ENCODE measurements around the gene NES. TPM values are rescaled to one million over a fixed set of nuclear protein-coding genes. Genes with fewer than 3 reads are reported as not detected.
A peak's percentile ranks its signal among the peaks of the same experiment; 100 is the strongest.

Gene NES
- total and polyA plus RNA-seq, 12 donors: 7.7 to 26.9 (median 14.0) TPM

DNA sequence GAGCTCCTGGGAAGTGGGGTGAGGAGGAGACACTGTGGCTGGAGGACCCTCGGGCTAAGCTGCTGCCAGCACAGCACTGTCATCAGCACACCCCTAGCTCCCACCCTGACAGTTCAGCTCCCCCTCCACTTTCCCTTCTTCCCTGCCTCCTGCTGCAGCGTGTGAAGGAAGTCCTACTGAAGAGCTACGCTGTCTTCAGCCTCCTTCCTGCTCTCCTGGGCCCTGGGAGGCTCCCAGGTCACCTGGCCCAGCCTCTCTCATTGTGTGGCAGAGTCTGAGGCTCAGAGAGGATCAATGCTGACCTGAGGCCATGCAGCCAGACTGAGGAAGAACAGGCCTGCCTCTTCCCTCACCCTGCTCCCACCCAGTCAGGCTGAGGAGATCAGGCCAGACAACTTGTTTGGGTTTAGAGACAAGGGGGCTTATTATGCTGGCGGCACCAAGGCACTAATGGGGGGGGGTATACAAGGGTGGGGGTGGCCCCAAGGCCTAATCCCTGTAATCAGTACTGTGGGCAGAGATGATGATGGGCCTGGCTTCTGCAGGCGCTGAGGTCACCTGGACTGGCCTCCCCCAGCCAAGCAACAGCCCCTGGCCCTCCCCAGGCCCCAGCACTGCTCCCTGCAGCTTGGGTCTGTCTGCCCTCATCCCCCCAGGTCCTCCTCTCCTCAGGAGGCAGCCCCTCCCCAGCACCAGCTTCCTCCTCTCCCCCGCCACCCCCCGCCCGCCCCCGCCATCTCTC, 9.1 kb downstream of the NES start:
- DNase-seq: no peak
- H3K36me3 ChIP-seq (replicated peaks in 1 of 2): no peaks in the 10 kb centered on the region
- H3K9me3 ChIP-seq (replicated peaks in 1 of 3): no peaks in the 10 kb centered on the region
- no peaks in the 10 kb centered on the region for H3K27me3 ChIP-seq
- no peak for TF ChIP-seq POLR2A (IDR thresholded peaks at IDR 0.05)
- TF ChIP-seq, protein P1, sequence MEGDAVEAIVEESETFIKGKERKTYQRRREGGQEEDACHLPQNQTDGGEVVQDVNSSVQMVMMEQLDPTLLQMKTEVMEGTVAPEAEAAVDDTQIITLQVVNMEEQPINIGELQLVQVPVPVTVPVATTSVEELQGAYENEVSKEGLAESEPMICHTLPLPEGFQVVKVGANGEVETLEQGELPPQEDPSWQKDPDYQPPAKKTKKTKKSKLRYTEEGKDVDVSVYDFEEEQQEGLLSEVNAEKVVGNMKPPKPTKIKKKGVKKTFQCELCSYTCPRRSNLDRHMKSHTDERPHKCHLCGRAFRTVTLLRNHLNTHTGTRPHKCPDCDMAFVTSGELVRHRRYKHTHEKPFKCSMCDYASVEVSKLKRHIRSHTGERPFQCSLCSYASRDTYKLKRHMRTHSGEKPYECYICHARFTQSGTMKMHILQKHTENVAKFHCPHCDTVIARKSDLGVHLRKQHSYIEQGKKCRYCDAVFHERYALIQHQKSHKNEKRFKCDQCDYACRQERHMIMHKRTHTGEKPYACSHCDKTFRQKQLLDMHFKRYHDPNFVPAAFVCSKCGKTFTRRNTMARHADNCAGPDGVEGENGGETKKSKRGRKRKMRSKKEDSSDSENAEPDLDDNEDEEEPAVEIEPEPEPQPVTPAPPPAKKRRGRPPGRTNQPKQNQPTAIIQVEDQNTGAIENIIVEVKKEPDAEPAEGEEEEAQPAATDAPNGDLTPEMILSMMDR (IDR thresholded peaks at IDR 0.05): no peak
- H3K27ac ChIP-seq: peak overlapping the region in 2 of 5 donors; percentile 63 to 69
- WGBS, 4 donors: 65 to 91% (median 87%) methylated on average over 5 to 9 of the region's 9 CpGs
- H3K4me1 ChIP-seq (replicated peaks in 1 of 2): peaks cover 7 to 36% of the 10 kb centered on the region in 2 donors
- no peak overlapping the region for H3K4me3 ChIP-seq
- intact Hi-C loops (cut with DNase I): no loop called here

DNA sequence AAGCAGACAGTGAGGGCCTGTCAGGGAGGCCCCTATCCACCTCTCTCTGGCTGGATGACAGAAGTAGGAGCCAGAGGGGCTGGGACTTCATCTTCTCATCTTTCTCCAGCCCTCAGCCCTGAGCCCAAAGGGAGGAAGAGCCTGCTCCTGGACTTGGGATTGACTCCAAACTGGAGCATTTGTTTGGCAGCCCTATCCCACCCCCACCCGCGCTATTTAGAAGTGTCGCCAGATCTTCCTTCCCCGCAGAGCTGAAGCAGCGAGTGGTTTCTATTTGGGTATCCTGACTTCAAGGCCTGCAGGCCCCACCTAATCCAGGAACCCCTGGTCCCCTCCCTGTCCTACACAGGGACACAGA, 9.6 kb downstream of the NES start:
- Histone ChIP-seq H3K27ac (peak overlapping the region in 2 of 5 donors; percentile 63 to 69), H3K27me3 (no peaks in the 10 kb centered on the region), H3K36me3 (replicated peaks in 1 of 2) (no peaks in the 10 kb centered on the region), H3K4me1 (replicated peaks in 1 of 2) (peaks cover 7 to 41% of the 10 kb centered on the region in 2 donors), H3K4me3 (no peak overlapping the region), H3K9me3 (replicated peaks in 1 of 3) (no peaks in the 10 kb centered on the region)
- TF ChIP-seq, protein P1 (IDR thresholded peaks at IDR 0.05): no peak
- no peak for TF ChIP-seq POLR2A (IDR thresholded peaks at IDR 0.05)
- no peak for DNase-seq
- intact Hi-C loops (cut with DNase I): no loop called here
- 49 to 97% (median 73%) methylated on average over 4 to 5 of the region's 5 CpGs for WGBS, 4 donors

DNA sequence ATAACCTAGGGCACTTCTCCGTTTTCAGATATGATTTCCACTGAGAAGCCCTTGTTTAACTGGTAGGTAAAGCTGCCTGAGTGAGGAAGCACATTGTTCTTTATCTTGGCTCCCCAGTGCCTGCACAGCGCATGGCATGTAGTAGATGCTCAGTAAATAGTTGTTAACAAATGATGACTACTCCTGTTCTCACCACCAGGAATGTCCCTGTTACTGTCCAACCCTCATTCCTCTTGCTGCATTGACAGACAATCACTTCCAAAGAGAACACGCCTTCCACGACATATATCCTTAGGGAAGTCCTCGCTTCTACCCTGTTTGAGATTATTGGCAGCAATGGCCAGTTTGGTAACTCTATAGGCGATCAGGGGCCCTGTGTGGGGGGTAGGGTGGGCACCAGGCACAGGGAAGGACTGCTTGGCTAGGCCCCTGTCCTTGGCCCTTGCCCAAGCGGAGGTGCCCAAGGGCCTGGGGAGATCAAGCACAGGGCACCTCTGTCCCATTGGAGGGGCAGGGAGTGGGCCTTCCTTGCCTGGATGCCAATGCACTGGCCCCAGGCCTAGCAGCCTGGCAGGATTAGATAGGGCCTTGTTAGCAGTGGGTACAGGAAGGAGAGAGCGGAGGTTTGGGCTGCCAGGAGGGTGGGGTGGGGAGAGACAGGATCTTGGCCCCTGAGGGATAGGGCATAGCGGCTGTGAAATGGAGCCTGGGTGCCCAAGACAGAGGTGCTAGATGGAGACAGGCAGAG, 10.2 kb downstream of the NES start:
- WGBS, 4 donors: 83 to 93% (median 88%) methylated on average over 7 to 9 of the region's 9 CpGs
- Histone ChIP-seq H3K9me3 (replicated peaks in 1 of 3) (no peaks in the 10 kb centered on the region), H3K4me3 (no peak overlapping the region), H3K36me3 (replicated peaks in 1 of 2) (no peaks in the 10 kb centered on the region), H3K4me1 (replicated peaks in 1 of 2) (peaks cover 7 to 47% of the 10 kb centered on the region in 2 donors), H3K27ac (peak overlapping the region in 2 of 5 donors; percentile 63 to 69), H3K27me3 (no peaks in the 10 kb centered on the region)
- no peak for DNase-seq
- intact Hi-C loops (cut with DNase I): no loop called here
- TF ChIP-seq POLR2A (IDR thresholded peaks at IDR 0.05): no peak
- TF ChIP-seq, protein P1 (IDR thresholded peaks at IDR 0.05): no peak

DNA sequence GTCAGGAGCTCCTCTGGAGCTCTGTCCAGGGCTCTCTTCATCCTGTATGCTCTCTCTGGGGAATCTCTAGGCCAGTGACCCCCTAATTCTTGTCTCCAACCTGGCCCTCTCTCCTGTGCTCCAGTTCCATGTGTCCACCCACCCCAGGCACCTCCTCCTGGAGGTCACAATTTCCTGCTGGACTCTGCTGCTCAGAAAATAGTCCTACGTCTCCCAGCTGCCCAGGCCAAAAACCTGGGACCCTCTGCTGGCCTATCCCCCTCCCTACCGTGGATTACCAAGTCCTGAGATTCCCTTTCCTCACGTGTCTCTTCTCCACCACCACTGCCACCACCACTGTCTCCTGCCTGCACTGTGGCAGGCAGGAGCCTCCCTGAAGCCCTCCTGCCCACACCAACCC, 11.7 kb downstream of the NES start:
- no peak for DNase-seq
- peaks cover 19 to 60% of the 10 kb centered on the region in 2 donors for H3K4me1 ChIP-seq (replicated peaks in 1 of 2)
- no peaks in the 10 kb centered on the region for H3K9me3 ChIP-seq (replicated peaks in 1 of 3)
- no peak for TF ChIP-seq POLR2A (IDR thresholded peaks at IDR 0.05)
- TF ChIP-seq, protein P1 (IDR thresholded peaks at IDR 0.05): no peak
- 46 to 77% (median 71%) methylated on average over 3 of the region's 3 CpGs for WGBS, 4 donors
- no peaks in the 10 kb centered on the region for H3K36me3 ChIP-seq (replicated peaks in 1 of 2)
- intact Hi-C loops (cut with DNase I): no loop called here
- peak overlapping the region in 4 of 5 donors; percentile 13 to 93 (median 46) for H3K27ac ChIP-seq
- no peaks in the 10 kb centered on the region for H3K27me3 ChIP-seq
- H3K4me3 ChIP-seq: no peak overlapping the region
